Epidermal melanocyte (primary cell): Measurements from ENCODE around the gene HS3ST3A1.

ENCODE experiments used
- DNase-seq: peaks from one replicate; pipeline ENCODE4 v3.0.0; 2011; ENCODE audit warnings: low spot score; ENCODE audit not compliant: insufficient read length

The HS3ST3A1 gene

DNA sequence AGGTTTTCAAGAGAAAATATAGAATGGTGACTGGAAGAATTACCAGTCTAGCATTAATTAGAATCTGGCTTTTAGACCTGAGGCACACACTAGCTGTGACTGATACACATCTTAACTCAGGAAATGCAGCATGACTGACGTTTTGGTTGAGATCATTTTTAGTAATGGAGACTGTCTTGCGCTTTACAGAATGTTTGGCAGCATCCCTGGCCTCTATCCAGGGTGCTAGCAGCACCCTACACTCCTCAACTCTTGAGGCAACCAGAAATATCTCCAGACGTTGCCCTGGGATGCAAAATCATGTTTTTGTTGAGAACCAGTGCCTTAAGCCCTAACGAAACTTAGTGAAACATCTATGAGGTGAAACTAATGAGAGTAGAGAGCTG lies 109.0 kb downstream of the HS3ST3A1 start:
- no peak for DNase-seq

DNA sequence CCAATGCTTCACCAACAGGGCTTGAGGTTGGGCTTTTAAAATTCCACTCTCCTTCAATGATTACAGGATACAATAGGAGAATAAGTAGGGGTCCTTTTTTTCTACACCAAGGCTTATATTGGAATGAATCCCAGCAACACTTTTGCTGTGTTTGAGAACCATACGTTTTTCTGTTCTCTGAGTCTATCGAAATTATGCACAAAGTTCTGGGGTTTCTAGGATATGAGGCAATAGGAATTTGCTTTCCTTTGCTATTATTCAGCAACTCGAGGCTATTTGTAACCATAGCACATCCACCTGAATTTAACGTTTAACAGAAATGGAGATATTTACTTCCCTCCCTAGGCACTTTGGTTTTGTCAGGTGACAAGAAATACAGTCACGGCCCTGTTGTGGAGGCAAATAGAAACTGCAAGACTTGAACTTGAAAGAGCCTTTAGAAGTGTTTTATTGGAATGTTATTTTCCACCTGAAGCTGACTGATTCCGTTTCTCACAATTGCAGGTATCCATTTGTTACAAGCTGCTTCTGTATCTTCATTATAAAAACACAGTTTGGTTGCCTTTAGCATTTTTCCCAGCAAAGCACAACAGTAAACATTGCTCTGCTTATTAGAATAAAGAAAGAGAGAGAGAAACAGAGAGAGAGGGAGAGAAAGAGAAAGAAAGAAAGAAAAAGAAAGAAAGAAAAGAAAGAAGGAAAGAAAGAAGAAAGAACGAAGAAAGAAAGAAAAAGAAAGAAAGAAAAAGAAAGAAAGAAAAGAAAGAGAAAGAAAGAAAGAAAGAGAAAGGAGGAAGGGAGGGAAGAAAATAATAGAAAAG lies 109.6 kb downstream of the HS3ST3A1 start:
- no peak for DNase-seq

DNA sequence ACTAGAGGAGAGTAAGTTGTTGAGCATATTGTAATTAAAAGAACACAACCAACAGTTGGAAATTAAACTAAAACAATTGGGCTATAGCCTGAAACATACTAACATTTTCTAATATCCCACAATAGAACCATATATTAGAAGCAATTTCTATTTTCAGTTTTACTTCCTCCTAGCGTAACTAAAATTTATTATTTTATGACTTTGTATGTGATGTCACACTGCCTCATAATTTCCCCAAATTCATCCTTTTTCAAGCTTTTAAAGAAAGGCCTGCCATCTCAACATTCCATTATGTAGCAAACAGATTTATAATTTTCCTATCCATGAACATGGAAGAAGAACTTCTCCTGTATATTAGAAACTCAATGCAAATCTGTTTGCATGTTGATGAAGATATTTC lies 110.2 kb downstream of the HS3ST3A1 start:
- no peak for DNase-seq

DNA sequence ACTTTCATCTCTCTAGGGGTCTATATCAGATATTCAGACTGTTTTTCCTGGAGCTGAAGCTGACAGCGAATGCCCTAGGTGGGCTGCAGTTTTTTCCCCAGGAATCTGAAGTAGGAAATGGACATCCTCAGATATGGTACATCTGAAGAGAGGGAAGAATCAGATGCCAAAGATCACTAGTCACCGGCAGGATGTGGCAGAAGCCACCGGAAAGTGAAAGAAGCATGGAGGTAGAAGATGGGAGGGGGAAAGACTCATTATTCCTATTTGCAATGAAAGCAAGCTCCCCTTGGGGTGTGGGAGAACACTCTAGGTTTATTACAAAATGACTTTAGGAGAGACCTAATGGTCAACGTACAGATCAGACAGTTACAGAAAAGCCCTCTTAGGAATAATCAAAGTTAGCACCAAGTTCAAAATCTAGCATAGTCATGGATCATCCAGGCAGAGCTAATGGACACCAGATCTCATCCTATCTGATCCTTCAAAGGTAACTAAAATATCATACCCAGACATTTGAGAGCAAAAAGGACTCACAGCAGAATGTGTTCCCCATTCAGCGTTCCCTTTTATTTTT lies 110.7 kb downstream of the HS3ST3A1 start:
- DNase-seq: no peak

DNA sequence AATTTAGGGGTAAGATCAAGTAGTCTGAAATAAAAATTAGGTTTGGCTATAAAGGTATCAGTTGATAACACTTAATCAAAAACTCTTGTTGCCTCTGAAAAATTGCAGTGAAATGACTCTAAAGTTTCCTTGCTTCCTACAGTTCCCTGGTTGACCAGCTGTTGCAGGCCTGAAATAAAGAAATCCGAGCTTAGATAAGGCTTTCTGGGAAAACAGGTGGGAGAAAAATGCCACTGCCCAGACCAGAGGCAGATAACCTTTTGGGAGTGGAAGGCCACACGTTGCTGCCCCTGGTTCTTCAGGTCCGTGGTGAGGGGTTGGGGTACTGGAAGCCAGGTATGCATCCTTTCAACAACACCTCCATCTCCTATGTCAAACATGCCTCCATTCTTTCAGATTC lies 111.3 kb downstream of the HS3ST3A1 start:
- no peak for DNase-seq

DNA sequence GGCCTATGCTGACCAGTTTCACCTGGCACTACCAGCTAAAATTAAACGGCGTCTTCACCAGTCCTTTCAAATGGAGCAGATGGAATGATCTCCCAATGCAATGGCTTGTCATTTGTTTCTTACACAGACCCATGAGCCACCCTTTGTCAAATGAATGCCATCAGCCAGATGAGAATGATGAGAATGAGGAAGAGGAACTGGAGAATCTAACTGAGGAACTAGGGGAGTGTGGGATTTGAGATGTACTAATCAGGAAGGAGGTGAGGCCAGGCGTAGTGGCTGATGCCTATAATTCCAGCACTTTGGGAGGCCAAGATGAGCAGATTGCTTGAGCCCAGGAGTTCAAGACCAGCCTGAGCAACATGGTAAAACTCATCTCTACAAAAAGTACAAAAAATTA lies 116.4 kb downstream of the HS3ST3A1 start:
- no peak for DNase-seq

DNA sequence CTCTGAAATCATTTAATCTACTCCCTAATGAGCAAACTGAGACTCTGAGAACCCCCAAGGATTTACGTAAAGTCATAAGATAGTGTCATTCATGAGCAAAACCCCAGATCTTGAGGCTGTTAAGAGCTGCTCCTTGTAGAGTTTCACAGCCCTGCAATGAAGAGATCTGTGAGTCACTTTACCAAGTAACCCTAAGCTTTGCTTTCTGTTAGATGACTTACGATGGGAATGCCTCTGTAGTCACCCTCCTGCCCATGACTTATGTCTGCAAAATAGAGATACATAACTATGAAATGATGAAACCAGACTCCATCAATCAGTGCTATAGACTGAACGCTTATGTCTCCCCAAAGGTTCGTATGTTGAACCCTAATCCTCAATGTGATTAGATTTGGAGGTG lies 117.7 kb downstream of the HS3ST3A1 start:
- DNase-seq: no peak

DNA sequence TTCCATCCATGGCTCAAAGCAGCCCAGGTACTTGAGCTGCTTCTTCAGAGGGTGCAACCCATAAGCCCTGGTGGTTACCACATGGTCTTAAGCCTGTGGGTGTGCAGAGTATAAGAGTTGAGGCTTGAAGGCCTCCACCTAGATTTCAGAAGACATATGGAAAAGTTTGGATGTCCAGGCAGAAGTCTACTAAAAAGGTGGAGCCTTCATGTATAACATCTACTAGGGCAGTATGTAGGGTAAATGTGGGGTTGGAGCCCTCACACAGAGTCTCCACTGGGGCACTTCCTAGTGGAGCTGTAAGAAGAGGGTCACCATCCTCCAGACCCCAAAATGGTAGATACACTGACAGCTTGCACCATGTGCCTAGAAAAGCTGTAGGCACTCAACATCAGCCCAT lies 120.9 kb downstream of the HS3ST3A1 start:
- DNase-seq: no peak

DNA sequence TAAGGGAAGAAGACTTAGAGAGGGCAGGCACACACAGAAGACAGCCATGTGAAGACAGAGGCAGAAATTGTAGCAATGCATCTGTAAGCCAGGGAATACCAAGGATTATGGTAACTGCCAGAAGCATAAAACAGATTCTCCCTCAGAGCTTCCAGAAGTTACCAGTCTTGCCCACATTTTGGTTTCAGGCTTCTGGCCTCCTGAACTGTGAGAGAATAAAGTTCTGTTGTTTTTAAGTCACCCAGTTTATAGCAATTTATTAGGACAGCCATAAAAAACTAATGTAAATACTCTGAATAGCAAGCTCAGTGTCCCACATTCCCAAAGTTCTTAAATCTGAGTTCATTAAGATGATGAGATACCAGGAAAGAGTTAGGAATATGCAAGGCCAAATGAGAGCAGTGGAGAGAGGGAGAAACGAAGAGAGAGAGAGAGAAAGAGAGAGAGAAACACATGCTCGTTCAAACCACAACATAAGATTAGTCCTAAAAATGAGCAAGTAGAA lies 123.4 kb downstream of the HS3ST3A1 start:
- no peak for DNase-seq

DNA sequence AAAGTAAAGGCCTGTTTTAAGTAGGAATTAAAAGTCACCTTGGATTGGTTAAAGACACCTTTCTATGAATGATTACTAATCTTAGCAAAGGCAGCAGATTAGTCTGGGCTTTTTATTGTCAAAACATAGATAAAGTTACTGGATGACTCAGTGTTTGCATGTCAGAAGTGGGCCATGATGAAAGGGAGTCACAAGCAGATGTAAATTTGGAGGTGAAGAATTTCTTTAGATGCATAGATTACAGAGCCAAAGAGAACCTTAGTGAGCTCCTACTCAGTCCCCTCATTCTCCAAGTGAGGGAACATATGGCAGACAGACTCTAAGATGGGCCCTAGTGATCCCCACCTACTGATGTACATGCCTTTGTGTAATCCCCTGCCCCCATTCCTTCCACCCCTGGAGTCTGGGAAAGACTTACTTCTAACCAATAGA lies 124.5 kb downstream of the HS3ST3A1 start:
- no peak for DNase-seq

DNA sequence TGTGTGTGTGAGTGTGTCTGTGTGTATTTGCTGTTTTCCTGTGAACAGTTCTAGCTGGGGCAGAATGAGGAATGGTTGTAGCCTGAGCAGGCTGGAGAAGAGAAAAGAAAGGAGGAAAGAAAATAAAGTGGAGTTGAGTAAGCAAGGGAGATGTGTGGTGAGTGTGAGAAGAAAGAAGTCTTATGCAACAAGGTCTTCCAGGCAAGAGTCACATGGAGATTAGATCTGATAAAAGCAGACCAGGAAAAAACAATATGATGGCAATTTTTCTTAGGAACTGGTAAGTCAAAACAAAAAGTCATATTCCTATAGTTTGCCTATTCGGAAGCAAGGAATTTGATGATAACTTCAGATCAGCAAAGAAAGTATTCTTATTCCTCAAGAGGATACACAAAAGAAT lies 125.0 kb downstream of the HS3ST3A1 start:
- DNase-seq: no peak

DNA sequence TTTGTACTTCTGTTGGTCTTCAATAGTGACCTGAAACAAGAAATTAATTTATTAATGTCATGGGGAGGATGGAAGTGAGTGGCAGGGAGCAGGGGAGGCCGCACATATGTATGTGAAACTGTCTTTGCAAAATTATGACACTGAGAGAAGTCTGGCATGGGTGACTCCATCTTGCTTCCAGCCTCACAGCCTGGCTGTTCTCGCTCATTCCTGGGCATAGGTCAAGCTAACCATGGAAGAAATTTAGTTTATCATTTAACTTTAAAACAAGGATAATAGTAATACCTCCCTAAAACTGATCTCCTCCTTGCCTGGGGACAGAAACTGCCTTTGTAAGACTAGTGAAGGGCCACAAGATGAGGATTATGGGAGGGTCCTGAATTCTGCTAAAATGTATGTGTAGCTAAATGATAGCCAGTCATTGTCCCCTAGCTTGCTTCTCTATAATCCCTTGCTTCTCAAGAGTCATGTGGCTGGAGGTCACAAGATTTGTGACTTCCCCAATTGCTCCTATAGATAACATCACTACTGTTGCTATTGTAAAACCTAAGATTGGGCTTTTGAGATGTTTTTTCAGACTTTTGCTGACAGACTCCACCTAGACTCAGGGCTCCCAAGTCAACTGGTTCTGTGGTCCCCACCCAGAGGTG lies 126.0 kb downstream of the HS3ST3A1 start:
- DNase-seq: no peak

DNA sequence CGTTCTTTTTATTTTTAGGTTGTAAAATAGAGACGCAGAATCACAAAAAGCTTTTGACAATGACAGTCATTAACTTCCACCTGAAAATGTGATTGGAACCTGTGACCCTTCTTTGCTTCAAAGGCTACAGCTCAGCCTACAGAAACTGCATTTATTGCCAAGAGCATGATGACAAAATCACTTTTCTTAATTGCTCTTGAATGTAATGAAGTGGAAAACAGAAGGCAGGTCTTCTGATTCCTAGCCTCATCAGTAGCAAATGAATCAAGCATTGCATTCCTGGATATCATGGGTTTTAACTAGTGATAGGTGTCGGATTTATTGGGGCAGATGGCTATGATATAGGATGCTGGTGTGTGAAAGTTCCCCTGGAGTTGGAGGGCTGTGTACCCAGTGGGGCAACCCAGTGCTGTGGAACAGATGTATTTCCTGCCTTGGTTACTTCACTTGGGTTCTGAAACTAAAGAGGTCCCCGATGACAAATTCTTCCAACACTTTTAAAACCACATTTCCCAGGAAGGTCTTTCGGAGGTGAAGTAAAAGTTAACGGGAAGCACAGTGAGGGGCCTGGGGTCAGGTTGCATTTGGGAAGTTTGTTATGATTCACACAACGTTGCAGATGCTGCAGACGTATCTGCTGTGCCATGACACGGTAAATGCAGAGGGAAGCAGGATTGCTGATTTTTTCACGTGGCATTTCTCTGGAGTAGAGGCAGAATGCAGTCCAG lies 127.5 kb downstream of the HS3ST3A1 start:
- DNase-seq: no peak

DNA sequence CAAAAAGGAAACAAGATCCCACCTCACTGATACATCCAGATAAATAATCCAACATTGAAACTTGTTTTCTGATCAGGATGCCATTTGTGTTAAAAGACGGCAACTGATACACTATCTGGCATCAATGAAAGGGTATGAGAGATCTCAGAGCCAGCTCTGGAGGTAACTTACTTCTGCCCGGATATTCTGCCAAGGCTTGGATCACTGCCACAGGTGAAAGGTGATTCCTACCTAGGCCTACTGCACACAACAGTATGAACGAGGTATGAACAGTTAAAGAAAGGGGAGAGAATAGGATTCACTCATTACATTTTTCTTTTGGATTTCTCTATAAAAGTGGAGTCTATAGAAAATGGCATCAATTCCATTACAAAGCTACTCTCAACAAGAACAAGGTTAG lies 136.1 kb downstream of the HS3ST3A1 start:
- DNase-seq: no peak

DNA sequence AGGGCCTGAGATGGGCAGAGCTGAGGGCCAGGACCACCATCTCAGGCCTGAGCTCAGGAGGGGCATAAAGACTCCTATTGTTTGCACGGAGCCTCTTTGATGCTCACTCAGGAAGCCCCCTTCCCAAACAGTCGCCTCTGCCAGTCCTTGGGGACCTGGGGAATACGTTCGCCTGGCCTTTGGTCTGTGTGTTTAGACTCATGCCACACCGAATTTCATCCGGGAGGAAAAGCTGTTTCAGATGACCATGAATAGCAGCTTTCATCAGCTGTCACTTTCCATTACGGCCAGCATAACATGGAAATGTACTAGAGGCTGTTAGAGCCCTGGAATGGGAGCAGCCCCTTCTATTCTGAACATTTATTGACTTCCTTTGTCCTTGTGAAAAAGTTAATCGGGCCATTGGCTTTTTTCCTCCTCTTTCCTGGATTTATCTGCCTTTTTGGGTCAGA lies 139.0 kb downstream of the HS3ST3A1 start:
- no peak for DNase-seq

DNA sequence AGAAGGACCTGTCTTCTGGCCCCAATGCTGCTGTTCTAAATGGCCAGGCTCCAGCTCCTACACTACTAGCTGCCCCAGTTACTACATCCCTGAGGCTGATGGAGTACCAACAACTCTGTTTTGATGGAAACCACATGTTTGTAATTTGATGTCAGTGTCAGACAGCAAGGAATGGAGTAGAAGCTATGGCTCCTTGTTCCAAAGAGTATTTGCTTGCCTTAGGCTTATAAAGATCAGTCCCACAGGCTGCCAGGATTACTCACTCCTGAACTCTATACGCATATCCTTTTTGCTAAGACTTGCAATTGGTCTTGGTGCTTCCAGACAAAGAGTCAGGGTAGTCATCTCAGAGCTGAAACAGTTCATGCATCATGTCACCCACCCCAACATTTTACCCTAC lies 139.6 kb downstream of the HS3ST3A1 start:
- no peak for DNase-seq

DNA sequence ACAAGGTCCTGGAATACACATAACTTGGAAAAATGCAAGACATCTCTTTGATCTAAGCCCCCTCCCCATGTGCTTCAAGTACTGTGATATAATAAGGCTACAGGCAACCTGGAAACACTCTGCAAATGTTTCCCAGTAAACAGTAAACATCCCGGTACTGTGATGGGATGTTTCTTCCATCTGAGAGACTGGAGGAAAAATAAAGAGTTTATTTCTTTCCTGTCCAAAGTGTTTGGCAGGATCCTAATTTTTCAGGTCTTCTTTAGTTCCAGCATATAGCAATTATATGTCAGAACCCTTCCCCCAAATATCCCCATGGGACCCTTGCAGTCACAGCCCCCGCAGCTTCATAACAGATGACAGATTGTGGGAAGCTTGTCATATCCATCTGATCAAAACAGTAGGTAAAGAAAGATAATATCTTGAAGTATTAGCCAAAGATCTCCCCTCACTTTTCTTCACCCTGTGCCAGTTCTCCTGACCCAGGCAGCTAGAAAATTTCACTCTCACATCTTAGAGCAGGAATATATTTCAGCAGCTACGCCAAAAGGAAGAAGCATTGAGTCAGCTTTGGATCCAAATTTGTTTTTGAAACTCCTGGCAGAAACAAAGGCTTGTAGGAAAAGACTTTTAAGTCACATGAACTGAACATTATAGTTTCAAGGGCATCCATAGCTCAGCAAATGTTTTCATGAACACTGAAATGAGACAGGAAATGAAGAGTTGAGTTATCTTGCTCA lies 141.3 kb downstream of the HS3ST3A1 start:
- DNase-seq: no peak

DNA sequence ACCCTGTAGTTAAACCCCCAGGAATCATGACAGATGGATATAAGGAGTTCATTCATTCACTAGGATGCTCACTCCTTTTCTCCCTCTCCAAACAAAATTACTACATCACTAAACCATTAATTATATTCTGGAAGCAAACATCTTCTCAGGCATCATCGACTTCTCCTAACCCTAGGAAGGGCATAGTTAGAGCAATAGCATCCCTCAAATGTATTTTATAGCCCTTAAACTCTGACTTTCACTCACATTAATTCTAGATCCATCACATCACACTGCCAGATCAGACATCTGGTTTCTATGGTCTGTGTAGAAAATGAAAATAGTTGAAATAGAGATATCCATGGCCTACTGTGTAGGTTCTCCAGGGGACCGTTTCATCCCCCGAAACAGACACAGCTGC lies 143.9 kb downstream of the HS3ST3A1 start:
- DNase-seq: no peak
